ENCODE measurements around the gene TBRG4.
"Not testable (repeated sequence)": the region's sequence is repeated elsewhere in the genome, so short reads cannot be mapped to it uniquely, and the experiment has no call there.

Gene TBRG4

GRCh38 chr7:45111298-45112223 lies at the start of gene TBRG4:
TBRG4 (minus strand) TSS chr7:45111697; CDS start chr7:45109237, 2,460 bp downstream.
- peak; percentile 97 for DNase-seq (ENCODE audit: low spot score)

- no peak for DNase-seq (ENCODE audit: low spot score)
These were observed 49.6 kb upstream of the TBRG4 start for GRCh38 chr7:45161138-45161537.

GRCh38 chr7:45160417-45160881 lies 49.0 kb upstream of the TBRG4 start:
- no peak for DNase-seq (ENCODE audit: low spot score)

- no peak for DNase-seq (ENCODE audit: low spot score)
These were observed 47.8 kb upstream of the TBRG4 start for GRCh38 chr7:45159296-45159695.

- DNase-seq (ENCODE audit: low spot score) = no peak
These were observed 47.0 kb upstream of the TBRG4 start for GRCh38 chr7:45158471-45158870.

- no peak for DNase-seq (ENCODE audit: low spot score)
These were observed 46.3 kb upstream of the TBRG4 start, which contains the start of gene RAMP3 for GRCh38 chr7:45157653-45158401. RAMP3 (plus strand) TSS chr7:45157791; CDS start chr7:45157829, 38 bp downstream.

GRCh38 chr7:45157286-45157652 lies 45.8 kb upstream of the TBRG4 start:
- DNase-seq (ENCODE audit: low spot score) = no peak

- DNase-seq (ENCODE audit: low spot score) = no peak
These were observed 45.2 kb upstream of the TBRG4 start for GRCh38 chr7:45156516-45157272.

- no peak for DNase-seq (ENCODE audit: low spot score)
These were observed 44.4 kb upstream of the TBRG4 start for GRCh38 chr7:45155941-45156340.

- no peak for DNase-seq (ENCODE audit: low spot score)
These were observed 43.9 kb upstream of the TBRG4 start for GRCh38 chr7:45155357-45155900.

GRCh38 chr7:45153861-45154260 lies 42.4 kb upstream of the TBRG4 start:
- not testable (repeated sequence) for DNase-seq (ENCODE audit: low spot score)

GRCh38 chr7:45153233-45153632 lies 41.7 kb upstream of the TBRG4 start:
- no peak for DNase-seq (ENCODE audit: low spot score)

GRCh38 chr7:45151967-45152366 lies 40.5 kb upstream of the TBRG4 start:
- DNase-seq (ENCODE audit: low spot score) = no peak

- no peak for DNase-seq (ENCODE audit: low spot score)
These were observed 39.7 kb upstream of the TBRG4 start for GRCh38 chr7:45151131-45151684.

GRCh38 chr7:45150199-45150598 lies 38.7 kb upstream of the TBRG4 start:
- DNase-seq (ENCODE audit: low spot score) = no peak

- no peak for DNase-seq (ENCODE audit: low spot score)
These were observed 38.1 kb upstream of the TBRG4 start for GRCh38 chr7:45149606-45150005.

GRCh38 chr7:45148653-45148973 lies 37.1 kb upstream of the TBRG4 start:
- DNase-seq (ENCODE audit: low spot score) = no peak

GRCh38 chr7:45147858-45148652 lies 36.6 kb upstream of the TBRG4 start:
- no peak for DNase-seq (ENCODE audit: low spot score)

GRCh38 chr7:45146531-45147379 lies 35.3 kb upstream of the TBRG4 start:
- DNase-seq (ENCODE audit: low spot score) = no peak

GRCh38 chr7:45145881-45146280 lies 34.4 kb upstream of the TBRG4 start:
- no peak for DNase-seq (ENCODE audit: low spot score)

Measured in AG20443 (cell line).